H1 (cell line): ENCODE results near the gene PDZK1IP1. TPM values are rescaled to one million over a fixed set of nuclear protein-coding genes. Genes with fewer than 3 reads are reported as not detected.

Source experiments
- CTCF ChIA-PET: fragments of 300-600 bp; sonication (Branson Sonifier 250); formaldehyde crosslinking; loops from one replicate; lab custom pipeline; 2021; ENCODE audit not compliant: partially characterized antibody; lab: Charles Lee
- POLR2A ChIA-PET: fragments of 300-600 bp; sonication (Branson Sonifier 250); formaldehyde crosslinking; loops from one replicate; lab custom pipeline; 2021; ENCODE audit warnings: inconsistent platforms; ENCODE audit not compliant: partially characterized antibody; lab: Charles Lee
- DNase-seq, 2 experiments: peaks; one replicate each; pipeline versions ENCODE4 v3.0.0 to v3.0.0-alpha.2; 2010 to 2022; ENCODE audit warnings: low spot score in 2 of 2, low read depth in 1 of 2, mixed read lengths in 1 of 2
- FAIRE-seq: peaks from 2 replicates; lab custom pipeline; 2011; peaks lifted over from hg19 to GRCh38; lab: Jason Lieb, UNC
- H2AFZ ChIP-seq: 2 replicates; pipeline ENCODE4 v1.8.1; 2012; ENCODE audit warnings: low read length, inconsistent platforms
- H2AK5ac ChIP-seq: 2 replicates; pipeline ENCODE4 v1.6.1; 2013; ENCODE audit warnings: low read depth, low read length
- H2BK120ac ChIP-seq: replicated peaks from 2 replicates; pipeline ENCODE3; 2013; ENCODE audit warnings: low read depth, low read length, inconsistent platforms
- H2BK12ac ChIP-seq: 2 replicates; pipeline ENCODE4 v1.6.1; 2013; ENCODE audit warnings: low read depth, low read length
- H2BK15ac ChIP-seq: 2 replicates; pipeline ENCODE4 v1.6.1; 2013; ENCODE audit warnings: low read length
- H2BK20ac ChIP-seq: 2 replicates; pipeline ENCODE4 v1.6.1; 2013; ENCODE audit warnings: low read length
- H2BK5ac ChIP-seq: 2 replicates; pipeline ENCODE4 v1.6.1; 2013; ENCODE audit warnings: low read depth, low read length
- H3K14ac ChIP-seq: 2 replicates; pipeline ENCODE4 v1.6.1; 2013; ENCODE audit warnings: inconsistent platforms; ENCODE audit not compliant: insufficient read length
- H3K18ac ChIP-seq: 2 replicates; pipeline ENCODE4 v1.6.1; 2013; ENCODE audit warnings: low read length; ENCODE audit errors: extremely low read depth
- H3K23ac ChIP-seq: 2 replicates; pipeline ENCODE4 v1.6.1; 2013; ENCODE audit warnings: inconsistent platforms; ENCODE audit not compliant: insufficient read length
- H3K23me2 ChIP-seq: 2 replicates; pipeline ENCODE4 v1.6.1; 2013; ENCODE audit warnings: low read depth, low read length
- H3K27ac ChIP-seq: 2 replicates; pipeline ENCODE4 v1.6.1; 2011; ENCODE audit warnings: low read depth, low read length, inconsistent platforms
- H3K27me3 ChIP-seq, 4 experiments: replicated peaks in 1 of 4; 1 replicate in 1 of 4; 2 replicates in 3 of 4; pipeline versions ENCODE4 v1.6.1 to v1.8.1; 2011 to 2013; ENCODE audit warnings: low read length in 3 of 4, mild to moderate bottlenecking in 3 of 4, inconsistent platforms in 2 of 4, mixed read lengths in 2 of 4, moderate library complexity in 1 of 4; ENCODE audit not compliant: control insufficient read depth in 3 of 4, insufficient read depth in 3 of 4; ENCODE audit errors: extremely low read depth in 1 of 4
- H3K36me3 ChIP-seq, 4 experiments: 2 replicates each; pipeline versions ENCODE4 v1.6.1 to v1.8.1; 2011 to 2013; ENCODE audit warnings: mild to moderate bottlenecking in 4 of 4, low read length in 3 of 4, moderate library complexity in 2 of 4, control low read depth in 1 of 4, inconsistent platforms in 1 of 4; ENCODE audit not compliant: insufficient read depth in 4 of 4, control insufficient read depth in 2 of 4
- H3K4ac ChIP-seq: replicated peaks from 2 replicates; pipeline ENCODE3; 2013; ENCODE audit warnings: low read length, low read depth, mixed read lengths, inconsistent platforms; ENCODE audit not compliant: insufficient read length
- H3K4me1 ChIP-seq, 4 experiments: replicated peaks in 1 of 4; 1 replicate in 1 of 4; 2 replicates in 3 of 4; pipeline versions ENCODE4 v1.6.1 to v1.8.1; 2011 to 2013; ENCODE audit warnings: low read length in 3 of 4, inconsistent platforms in 2 of 4, mixed read lengths in 1 of 4; ENCODE audit not compliant: insufficient read depth in 4 of 4, control insufficient read depth in 3 of 4
- H3K4me2 ChIP-seq, 2 experiments: 2 replicates each; pipeline versions ENCODE4 v1.6.1 to v1.8.1; 2011 to 2013; ENCODE audit warnings: low read depth in 2 of 2, low read length in 2 of 2, control low read depth in 1 of 2, inconsistent platforms in 1 of 2, mild to moderate bottlenecking in 1 of 2; ENCODE audit not compliant: insufficient read depth in 1 of 2
- H3K4me3 ChIP-seq, 4 experiments: fragments of 200-600, 300-600 bp in 1 of 4; sonication (generic), shearing (Covaris generic), sonication (Bioruptor Twin) in 1 of 4; 2 replicates each; pipeline versions ENCODE4 v1.5.1 to v1.8.1; 2011 to 2016; ENCODE audit warnings: low read length in 4 of 4, low read depth in 3 of 4, control low read depth in 2 of 4, inconsistent platforms in 2 of 4, mild to moderate bottlenecking in 2 of 4, mixed read lengths in 1 of 4, moderate library complexity in 1 of 4; ENCODE audit not compliant: insufficient read depth in 2 of 4; ENCODE audit errors: extremely low read depth in 1 of 4
- H3K56ac ChIP-seq: replicated peaks from 2 replicates; pipeline ENCODE3; 2013; ENCODE audit warnings: low read depth, mild to moderate bottlenecking, mixed read lengths, low read length, inconsistent platforms; ENCODE audit not compliant: insufficient read length
- H3K79me1 ChIP-seq: 2 replicates; pipeline ENCODE4 v1.6.1; 2013; ENCODE audit warnings: low read depth, low read length, control low read depth
- H3K79me2 ChIP-seq, 2 experiments: 2 replicates each; pipeline versions ENCODE4 v1.6.1 to v1.8.1; 2012 to 2013; ENCODE audit warnings: low read length in 2 of 2, mild to moderate bottlenecking in 2 of 2, inconsistent platforms in 1 of 2; ENCODE audit not compliant: insufficient read depth in 2 of 2, control insufficient read depth in 1 of 2
- H3K9ac ChIP-seq, 4 experiments: replicated peaks in 1 of 4; 1 replicate in 1 of 4; 2 replicates in 3 of 4; pipeline versions ENCODE4 v1.6.1 to v1.8.1; 2011 to 2013; ENCODE audit warnings: low read depth in 3 of 4, low read length in 3 of 4, control low read depth in 2 of 4, mild to moderate bottlenecking in 2 of 4, moderate library complexity in 2 of 4, inconsistent platforms in 1 of 4; ENCODE audit errors: extremely low read depth in 1 of 4
- H3K9me3 ChIP-seq, 2 experiments: 2 replicates each; pipeline versions ENCODE4 v1.6.1 to v1.8.1; 2012 to 2013; ENCODE audit warnings: mild to moderate bottlenecking in 2 of 2, moderate library complexity in 2 of 2, control low read depth in 1 of 2, inconsistent platforms in 1 of 2, low read depth in 1 of 2, low read length in 1 of 2, mixed read lengths in 1 of 2; ENCODE audit not compliant: insufficient read depth in 2 of 2
- H4K20me1 ChIP-seq, 2 experiments: replicated peaks in 1 of 2; 2 replicates each; pipeline versions ENCODE3 to v1.8.1; 2011 to 2013; ENCODE audit warnings: inconsistent platforms in 2 of 2, low read length in 2 of 2, mild to moderate bottlenecking in 1 of 2; ENCODE audit not compliant: insufficient read depth in 2 of 2, control insufficient read depth in 1 of 2
- H4K5ac ChIP-seq: 2 replicates; pipeline ENCODE4 v1.6.1; 2013; ENCODE audit warnings: low read length, low read depth, mixed read lengths, inconsistent platforms; ENCODE audit not compliant: insufficient read length
- H4K8ac ChIP-seq: 2 replicates; pipeline ENCODE4 v1.8.0; 2013; ENCODE audit warnings: mild to moderate bottlenecking, moderate library complexity, low read length, inconsistent platforms; ENCODE audit not compliant: insufficient read depth; ENCODE audit errors: extremely low read depth
- H4K91ac ChIP-seq: replicated peaks from 2 replicates; pipeline ENCODE3; 2013; ENCODE audit warnings: low read length, mixed read lengths, inconsistent platforms; ENCODE audit not compliant: insufficient read length
- EZH2 ChIP-seq: fragments of 200-600 bp; sonication (generic); IDR thresholded peaks from 2 replicates; pipeline ENCODE4 v1.7.1; 2012; ENCODE audit warnings: low read depth, mild to moderate bottlenecking, moderate library complexity, low read length, inconsistent platforms; ENCODE audit not compliant: severe bottlenecking
- KDM4A ChIP-seq: IDR thresholded peaks from one replicate; pipeline ENCODE4 v1.7.1; 2012; ENCODE audit warnings: low read depth, mild to moderate bottlenecking, moderate library complexity, low read length, inconsistent platforms; ENCODE audit not compliant: severe bottlenecking
- SUZ12 ChIP-seq: fragments of 200-600 bp; sonication (generic); IDR thresholded peaks from 2 replicates; pipeline ENCODE4 v1.6.1; 2012; ENCODE audit warnings: mild to moderate bottlenecking, inconsistent platforms, low read length, moderate library complexity, mixed read lengths
- TEAD4 ChIP-seq: IDR thresholded peaks from 2 replicates; pipeline ENCODE4 v1.6.1; 2012; ENCODE audit warnings: low read depth, low read length, inconsistent platforms, mixed read lengths
- WGBS, 2 experiments: shearing (Covaris generic) in 1 of 2; methylation state at CpG; one replicate each; pipeline versions ENCODE4 v1.1.6 to v1.1.7; 2013 to 2015; ENCODE audit warnings: low lambda C conversion rate in 2 of 2, mixed read lengths in 2 of 2, inconsistent platforms in 1 of 2, low coverage in 1 of 2, missing lambda C conversion rate in 1 of 2; ENCODE audit not compliant: insufficient replicate concordance in 2 of 2, insufficient coverage in 1 of 2, insufficient read length in 1 of 2; ENCODE audit errors: extremely low coverage in 1 of 2, missing lambda C conversion rate in 1 of 2; 5-methylcytosine and 5-hydroxymethylcytosine counted together
- polyA plus RNA-seq, 7 experiments: library from polyadenylated mRNA; depleted of rRNA in 3 of 7; stranded (reverse) in 5 of 7; unstranded in 2 of 7; fragments of >200 nt in 5 of 7; fragments of 200-250 nt in 2 of 7; gene quantifications; 1 replicate in 5 of 7; 2 replicates in 1 of 7; 4 replicates in 1 of 7; pipeline versions ENCODE4 v1.2.1 to v1.2.3, GENCODE V29; 2011 to 2013; ENCODE audit warnings: missing spikeins in 2 of 7, mixed read lengths in 2 of 7
- total RNA-seq: library from RNA; stranded (reverse); fragmentation: NEBNext Ultra II Directional; extraction: Animal tissue kit (Norgen Biotek cat#: 25700); gene quantifications from 2 replicates; pipeline ENCODE4 v1.2.1, GENCODE V29; 2021

PDZK1IP1 gene
- total and polyA plus RNA-seq, 2 of the 8 experiments (the other 6 are each of a cell fraction or from before 2014, with no cell fraction given): 0.17 TPM; not detected in 1

DNA sequence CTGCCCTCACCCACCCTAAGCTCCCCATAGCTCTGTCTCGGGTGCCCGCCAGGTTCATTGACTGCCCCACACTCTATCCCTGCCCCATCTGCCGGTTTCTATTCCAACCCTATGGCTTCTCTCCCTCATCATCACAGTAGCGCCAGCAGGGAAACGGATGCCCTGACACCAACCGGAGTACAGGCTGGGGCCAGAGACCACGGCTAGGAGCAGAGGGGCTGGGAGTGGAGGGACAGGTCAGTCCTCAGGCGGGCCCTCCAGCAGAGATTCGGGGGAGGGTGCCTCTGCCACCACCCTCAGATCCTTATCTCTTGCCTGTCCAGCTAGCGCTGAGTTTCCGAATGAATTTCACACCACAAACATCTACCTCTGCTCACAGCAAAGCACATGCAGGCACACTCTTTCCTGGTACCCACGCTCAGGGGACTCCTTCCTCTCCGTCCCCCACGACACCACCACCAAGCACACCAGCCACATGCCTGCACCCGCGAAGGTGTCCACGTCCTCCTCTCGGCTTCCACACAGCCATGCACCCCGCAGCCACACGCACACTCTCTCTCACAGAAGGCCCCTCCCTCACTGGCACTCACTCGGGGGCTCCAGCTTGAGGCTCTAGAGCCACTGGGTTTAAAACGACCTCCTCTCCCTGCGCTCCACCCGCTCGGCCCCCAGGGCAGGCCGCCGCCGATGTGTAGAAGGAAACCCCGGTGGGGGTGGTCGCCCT lies 35.0 kb upstream of the PDZK1IP1 start:
- FAIRE-seq (no peak), DNase-seq (peak in 1 of 2 experiments; percentile 60)
- H2BK120ac ChIP-seq: no peak overlapping the region
- peaks cover 86 to 100% (median 94%) of the 10 kb centered on the region in 4 experiments for H3K27me3 ChIP-seq
- peak overlapping the region; percentile 11 to 54 (median 17); a peak in 7 of 8 replicates for H3K4me3 ChIP-seq
- H3K79me2 ChIP-seq: no peaks in the 10 kb centered on the region
- peak overlapping the region; percentile 67 to 71 for H3K4me2 ChIP-seq
- H2BK20ac ChIP-seq: peak overlapping the region; percentile 72; the same call in 1 of the 2 replicates
- peak overlapping the region; percentile 66 for H4K91ac ChIP-seq
- H3K4ac ChIP-seq: no peak overlapping the region
- TF ChIP-seq SUZ12 (peak; percentile 91), TEAD4 (no peak), KDM4A (peak; percentile 6), EZH2 (peak; percentile 86)
- ChIA-PET POLR2A (interaction anchor here (1.8 kb wide), 1 partner anchor 10 kb away, joined by 3 read pairs; no protein-coding TSS in a partner anchor), CTCF (interaction anchor here (0.7 to 4.2 kb wide), 7 partner anchors 10 to 45 kb away, joined by 3 to 25 read pairs (median 3); no protein-coding TSS in a partner anchor)
- H3K9me3 ChIP-seq: no peaks in the 10 kb centered on the region
- H4K8ac ChIP-seq: peak overlapping the region; percentile 83; the same call in 1 of the 2 replicates
- H3K27ac ChIP-seq: no peak overlapping the region
- no peaks in the 10 kb centered on the region; a peak in 1 of 8 replicates for H3K36me3 ChIP-seq
- peak overlapping the region; percentile 97 for H2BK12ac ChIP-seq
- peaks cover 5 to 16% of the 10 kb centered on the region in 2 experiments for H4K20me1 ChIP-seq
- H3K23me2 ChIP-seq: peaks cover 8% of the 10 kb centered on the region
- no peak overlapping the region for H3K18ac ChIP-seq
- no peak overlapping the region for H4K5ac ChIP-seq
- peaks cover 7 to 35% (median 26%) of the 10 kb centered on the region in 4 experiments for H3K4me1 ChIP-seq
- WGBS, 2 experiments: 9% methylated on average over 25 of the region's 30 CpGs; no CpG with 5 or more reads in 1 of the 2 experiments
- H2AK5ac ChIP-seq: peak overlapping the region; percentile 48; the same call in 1 of the 2 replicates
- no peak overlapping the region for H2BK5ac ChIP-seq
- peak overlapping the region; percentile 96 for H2BK15ac ChIP-seq
- no peak overlapping the region for H3K9ac ChIP-seq
- H2AFZ ChIP-seq: no peak overlapping the region
- no peak overlapping the region for H3K14ac ChIP-seq
- H3K79me1 ChIP-seq: no peaks in the 10 kb centered on the region
- no peak overlapping the region for H3K56ac ChIP-seq
- H3K23ac ChIP-seq: no peak overlapping the region
